ENCODE data around the gene TET1.

DNA sequence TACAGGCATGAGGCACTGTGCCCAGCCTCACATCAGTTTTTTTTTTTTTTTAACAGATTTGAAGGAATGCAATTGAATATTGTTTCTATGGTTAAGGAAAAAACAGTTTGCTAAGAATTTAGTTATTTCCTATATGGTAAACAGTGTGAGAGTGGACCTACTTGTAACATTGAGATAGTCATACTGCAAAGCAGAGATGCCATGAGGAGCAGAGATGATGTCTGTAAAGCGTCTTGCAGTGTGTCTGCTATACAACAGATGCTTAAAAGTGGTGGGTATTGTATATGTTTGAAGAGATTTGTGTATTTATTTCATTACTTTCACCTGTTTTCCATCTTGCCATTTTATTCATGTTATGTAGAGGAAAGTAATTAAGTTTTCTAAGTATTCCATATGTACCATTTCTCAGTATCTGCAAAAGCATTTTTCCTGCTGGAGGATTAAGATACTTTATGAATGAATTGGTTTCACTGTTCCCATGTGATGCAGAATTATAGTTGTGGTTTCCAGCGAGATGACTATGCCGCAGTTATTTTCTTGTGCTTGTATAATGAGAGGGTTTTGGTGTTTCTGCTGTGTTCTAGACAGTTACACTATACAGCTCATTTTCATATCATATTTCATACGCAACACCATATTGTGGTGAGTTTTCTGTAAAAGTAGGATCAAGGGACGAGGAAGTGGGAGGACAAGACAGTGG, 26.6 kb downstream of the TET1 start:
- TF ChIP-seq POLR2AphosphoS5 (IDR thresholded peaks at IDR 0.05; ENCODE audit: low read depth) (no peak), REST (IDR thresholded peaks at IDR 0.05; ENCODE audit: unreplicated experiment) (no peak)
- TF ChIP-seq, protein P1, sequence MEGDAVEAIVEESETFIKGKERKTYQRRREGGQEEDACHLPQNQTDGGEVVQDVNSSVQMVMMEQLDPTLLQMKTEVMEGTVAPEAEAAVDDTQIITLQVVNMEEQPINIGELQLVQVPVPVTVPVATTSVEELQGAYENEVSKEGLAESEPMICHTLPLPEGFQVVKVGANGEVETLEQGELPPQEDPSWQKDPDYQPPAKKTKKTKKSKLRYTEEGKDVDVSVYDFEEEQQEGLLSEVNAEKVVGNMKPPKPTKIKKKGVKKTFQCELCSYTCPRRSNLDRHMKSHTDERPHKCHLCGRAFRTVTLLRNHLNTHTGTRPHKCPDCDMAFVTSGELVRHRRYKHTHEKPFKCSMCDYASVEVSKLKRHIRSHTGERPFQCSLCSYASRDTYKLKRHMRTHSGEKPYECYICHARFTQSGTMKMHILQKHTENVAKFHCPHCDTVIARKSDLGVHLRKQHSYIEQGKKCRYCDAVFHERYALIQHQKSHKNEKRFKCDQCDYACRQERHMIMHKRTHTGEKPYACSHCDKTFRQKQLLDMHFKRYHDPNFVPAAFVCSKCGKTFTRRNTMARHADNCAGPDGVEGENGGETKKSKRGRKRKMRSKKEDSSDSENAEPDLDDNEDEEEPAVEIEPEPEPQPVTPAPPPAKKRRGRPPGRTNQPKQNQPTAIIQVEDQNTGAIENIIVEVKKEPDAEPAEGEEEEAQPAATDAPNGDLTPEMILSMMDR (conservative IDR thresholded peaks at IDR 0.05; ENCODE audit: low read depth in 2 of 2) = no peak

All from GM23338 (cell line).